Retinal pigment epithelial cell (primary cell): ENCODE measurements around the gene NTN3.

Experiments
- DNase-seq: peaks from one replicate; pipeline ENCODE4 v3.0.0-alpha.2; 2010; ENCODE audit warnings: low read depth
- H3K4me3 ChIP-seq: 2 replicates; pipeline ENCODE4 v1.5.1; 2011; ENCODE audit warnings: mild to moderate bottlenecking, low read length, control low read depth, moderate library complexity
- TF ChIP-seq, protein P1 (sequence below): conservative IDR thresholded peaks from 2 replicates; pipeline ENCODE4 v1.5.1; 2011; ENCODE audit warnings: low read depth, low read length, control low read depth, inconsistent platforms

NTN3 gene

GRCh38 chr16:2500430-2500917 lies 29.4 kb downstream of the NTN3 start:
- DNase-seq: no peak
- no peak overlapping the region for H3K4me3 ChIP-seq
- TF ChIP-seq, protein P1, sequence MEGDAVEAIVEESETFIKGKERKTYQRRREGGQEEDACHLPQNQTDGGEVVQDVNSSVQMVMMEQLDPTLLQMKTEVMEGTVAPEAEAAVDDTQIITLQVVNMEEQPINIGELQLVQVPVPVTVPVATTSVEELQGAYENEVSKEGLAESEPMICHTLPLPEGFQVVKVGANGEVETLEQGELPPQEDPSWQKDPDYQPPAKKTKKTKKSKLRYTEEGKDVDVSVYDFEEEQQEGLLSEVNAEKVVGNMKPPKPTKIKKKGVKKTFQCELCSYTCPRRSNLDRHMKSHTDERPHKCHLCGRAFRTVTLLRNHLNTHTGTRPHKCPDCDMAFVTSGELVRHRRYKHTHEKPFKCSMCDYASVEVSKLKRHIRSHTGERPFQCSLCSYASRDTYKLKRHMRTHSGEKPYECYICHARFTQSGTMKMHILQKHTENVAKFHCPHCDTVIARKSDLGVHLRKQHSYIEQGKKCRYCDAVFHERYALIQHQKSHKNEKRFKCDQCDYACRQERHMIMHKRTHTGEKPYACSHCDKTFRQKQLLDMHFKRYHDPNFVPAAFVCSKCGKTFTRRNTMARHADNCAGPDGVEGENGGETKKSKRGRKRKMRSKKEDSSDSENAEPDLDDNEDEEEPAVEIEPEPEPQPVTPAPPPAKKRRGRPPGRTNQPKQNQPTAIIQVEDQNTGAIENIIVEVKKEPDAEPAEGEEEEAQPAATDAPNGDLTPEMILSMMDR: no peak

- DNase-seq: peak; percentile 59
- peak overlapping the region; percentile 38 for H3K4me3 ChIP-seq
- TF ChIP-seq, protein P1: peak; percentile 97
Measured at GRCh38 chr16:2500918-2501750, 30.0 kb downstream of the NTN3 start.

- DNase-seq: no peak
- no peak overlapping the region for H3K4me3 ChIP-seq
- TF ChIP-seq, protein P1: no peak
Measured at GRCh38 chr16:2501946-2502895, 31.1 kb downstream of the NTN3 start.

GRCh38 chr16:2505695-2506094 lies 34.6 kb downstream of the NTN3 start:
- H3K4me3 ChIP-seq: no peak overlapping the region
- no peak for DNase-seq
- TF ChIP-seq, protein P1: no peak

GRCh38 chr16:2507052-2507659 lies 36.1 kb downstream of the NTN3 start:
- no peak overlapping the region for H3K4me3 ChIP-seq
- TF ChIP-seq, protein P1: no peak
- no peak for DNase-seq

- no peak overlapping the region for H3K4me3 ChIP-seq
- TF ChIP-seq, protein P1: no peak
- no peak for DNase-seq
Measured at GRCh38 chr16:2507665-2508064, 36.6 kb downstream of the NTN3 start.
